ENCODE results near the gene MAGI2. TPM values are rescaled to one million over a fixed set of nuclear protein-coding genes. Genes with fewer than 3 reads are reported as not detected.

Gene MAGI2
- total RNA-seq, 1 donor from 2014 or later, result 64.2 TPM

DNA sequence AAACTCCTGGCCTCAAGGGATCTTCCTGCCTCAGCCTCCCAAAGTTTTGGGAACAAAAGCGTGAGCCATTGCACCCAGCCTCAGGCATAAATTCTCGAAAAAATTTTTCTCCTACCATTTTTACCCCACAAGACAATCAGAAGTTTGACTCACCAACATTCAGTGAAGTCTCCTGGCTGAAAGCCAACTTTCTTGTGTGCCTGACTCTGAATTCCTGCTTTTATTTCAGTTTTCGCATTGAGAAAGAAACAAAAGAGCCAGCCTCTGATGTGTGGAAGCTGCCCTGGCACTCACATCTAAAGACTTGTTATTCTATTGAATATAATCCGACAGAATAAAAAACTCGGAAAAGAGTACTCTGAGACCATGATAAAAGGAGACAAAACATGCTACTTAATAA, 402.9 kb downstream of the MAGI2 start:
- Mint-ChIP-seq H3K4me1 (ENCODE audit: low read depth, unreplicated experiment) (no peaks in the 10 kb centered on the region), H3K27me3 (ENCODE audit: unreplicated experiment) (peaks cover 3% of the 10 kb centered on the region), H3K4me3 (ENCODE audit: unreplicated experiment) (no peak overlapping the region), H3K36me3 (ENCODE audit: unreplicated experiment) (no peaks in the 10 kb centered on the region), H3K9me3 (ENCODE audit: unreplicated experiment) (peaks cover under 1% of the 10 kb centered on the region), H3K27ac (ENCODE audit: unreplicated experiment) (no peak overlapping the region)
- no peak for DNase-seq
- TF ChIP-seq, protein P1, sequence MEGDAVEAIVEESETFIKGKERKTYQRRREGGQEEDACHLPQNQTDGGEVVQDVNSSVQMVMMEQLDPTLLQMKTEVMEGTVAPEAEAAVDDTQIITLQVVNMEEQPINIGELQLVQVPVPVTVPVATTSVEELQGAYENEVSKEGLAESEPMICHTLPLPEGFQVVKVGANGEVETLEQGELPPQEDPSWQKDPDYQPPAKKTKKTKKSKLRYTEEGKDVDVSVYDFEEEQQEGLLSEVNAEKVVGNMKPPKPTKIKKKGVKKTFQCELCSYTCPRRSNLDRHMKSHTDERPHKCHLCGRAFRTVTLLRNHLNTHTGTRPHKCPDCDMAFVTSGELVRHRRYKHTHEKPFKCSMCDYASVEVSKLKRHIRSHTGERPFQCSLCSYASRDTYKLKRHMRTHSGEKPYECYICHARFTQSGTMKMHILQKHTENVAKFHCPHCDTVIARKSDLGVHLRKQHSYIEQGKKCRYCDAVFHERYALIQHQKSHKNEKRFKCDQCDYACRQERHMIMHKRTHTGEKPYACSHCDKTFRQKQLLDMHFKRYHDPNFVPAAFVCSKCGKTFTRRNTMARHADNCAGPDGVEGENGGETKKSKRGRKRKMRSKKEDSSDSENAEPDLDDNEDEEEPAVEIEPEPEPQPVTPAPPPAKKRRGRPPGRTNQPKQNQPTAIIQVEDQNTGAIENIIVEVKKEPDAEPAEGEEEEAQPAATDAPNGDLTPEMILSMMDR (IDR thresholded peaks at IDR 0.05; ENCODE audit: partially characterized antibody, unreplicated experiment), result no peak

DNA sequence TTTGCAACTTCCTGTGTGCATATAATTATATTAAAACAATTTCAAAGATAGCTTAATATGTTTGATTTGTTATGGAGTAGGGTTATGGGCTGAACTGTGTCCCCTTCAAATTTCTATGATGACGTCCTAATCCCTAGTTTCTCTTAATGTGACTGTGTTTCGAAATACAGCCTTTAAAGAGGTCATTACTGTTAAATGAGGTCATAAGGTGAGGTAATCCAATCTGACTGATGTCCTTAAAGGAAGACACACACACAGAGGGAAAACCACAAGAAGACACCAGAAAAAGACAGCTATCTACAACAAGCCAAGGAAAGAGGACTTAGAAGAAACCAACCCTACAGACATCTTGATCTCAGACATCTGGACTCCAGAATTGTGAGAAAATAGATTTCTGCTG, 407.4 kb downstream of the MAGI2 start:
- Mint-ChIP-seq H3K27ac (ENCODE audit: unreplicated experiment) (no peak overlapping the region), H3K27me3 (ENCODE audit: unreplicated experiment) (peaks cover 2% of the 10 kb centered on the region), H3K4me1 (ENCODE audit: low read depth, unreplicated experiment) (no peaks in the 10 kb centered on the region), H3K9me3 (ENCODE audit: unreplicated experiment) (peaks cover 2% of the 10 kb centered on the region), H3K4me3 (ENCODE audit: unreplicated experiment) (no peak overlapping the region), H3K36me3 (ENCODE audit: unreplicated experiment) (no peaks in the 10 kb centered on the region)
- TF ChIP-seq, protein P1 (IDR thresholded peaks at IDR 0.05; ENCODE audit: partially characterized antibody, unreplicated experiment), result no peak
- no peak for DNase-seq

DNA sequence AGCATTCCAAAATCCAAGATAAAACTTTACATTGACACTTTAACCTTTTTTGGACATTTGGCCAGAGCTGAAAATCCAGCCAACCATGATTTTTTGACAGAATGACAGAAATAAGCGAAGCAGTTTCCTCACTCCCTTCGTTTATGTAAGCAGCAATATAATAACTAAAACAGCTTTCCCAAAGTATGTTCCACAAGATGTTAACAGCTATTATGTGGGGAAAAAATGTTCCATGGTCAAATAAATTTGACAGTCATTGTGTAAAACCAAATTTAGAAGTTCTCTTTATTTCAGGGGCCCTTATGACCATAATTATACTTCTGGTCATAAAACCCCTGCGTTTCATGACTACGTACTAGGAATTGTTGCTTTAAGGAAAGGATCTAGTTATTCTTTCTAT, 416.5 kb downstream of the MAGI2 start:
- no peaks in the 10 kb centered on the region for H3K36me3 Mint-ChIP-seq (ENCODE audit: unreplicated experiment)
- TF ChIP-seq, protein P1 (IDR thresholded peaks at IDR 0.05; ENCODE audit: partially characterized antibody, unreplicated experiment), result no peak
- H3K9me3 Mint-ChIP-seq (ENCODE audit: unreplicated experiment), result no peaks in the 10 kb centered on the region
- no peaks in the 10 kb centered on the region for H3K27me3 Mint-ChIP-seq (ENCODE audit: unreplicated experiment)
- no peak for DNase-seq
- H3K4me3 Mint-ChIP-seq (ENCODE audit: unreplicated experiment), result no peak overlapping the region
- H3K27ac Mint-ChIP-seq (ENCODE audit: unreplicated experiment), result no peak overlapping the region
- no peaks in the 10 kb centered on the region for H3K4me1 Mint-ChIP-seq (ENCODE audit: low read depth, unreplicated experiment)

DNA sequence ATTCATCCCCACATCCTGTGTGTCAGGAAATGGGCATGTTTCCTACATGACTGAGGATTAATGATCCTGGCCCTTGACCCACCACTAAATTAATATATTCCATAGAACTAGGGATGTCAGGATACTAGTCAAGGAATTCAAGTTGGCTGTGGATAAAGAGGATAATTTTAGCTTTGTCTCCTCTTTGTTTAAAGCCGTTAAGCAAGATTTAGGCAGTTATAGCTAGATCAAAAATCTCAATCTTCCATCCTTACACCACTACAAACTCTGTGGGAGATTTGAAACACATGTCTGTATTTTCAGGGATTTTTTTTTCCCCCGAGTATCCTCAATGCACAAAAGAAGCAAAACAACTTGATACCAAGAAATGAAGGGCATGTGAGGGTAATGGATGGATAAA, 417.1 kb downstream of the MAGI2 start:
- no peaks in the 10 kb centered on the region for H3K9me3 Mint-ChIP-seq (ENCODE audit: unreplicated experiment)
- no peaks in the 10 kb centered on the region for H3K4me1 Mint-ChIP-seq (ENCODE audit: low read depth, unreplicated experiment)
- H3K27me3 Mint-ChIP-seq (ENCODE audit: unreplicated experiment), result no peaks in the 10 kb centered on the region
- DNase-seq, result no peak
- TF ChIP-seq, protein P1 (IDR thresholded peaks at IDR 0.05; ENCODE audit: partially characterized antibody, unreplicated experiment), result no peak
- no peak overlapping the region for H3K4me3 Mint-ChIP-seq (ENCODE audit: unreplicated experiment)
- H3K27ac Mint-ChIP-seq (ENCODE audit: unreplicated experiment), result no peak overlapping the region
- no peaks in the 10 kb centered on the region for H3K36me3 Mint-ChIP-seq (ENCODE audit: unreplicated experiment)

DNA sequence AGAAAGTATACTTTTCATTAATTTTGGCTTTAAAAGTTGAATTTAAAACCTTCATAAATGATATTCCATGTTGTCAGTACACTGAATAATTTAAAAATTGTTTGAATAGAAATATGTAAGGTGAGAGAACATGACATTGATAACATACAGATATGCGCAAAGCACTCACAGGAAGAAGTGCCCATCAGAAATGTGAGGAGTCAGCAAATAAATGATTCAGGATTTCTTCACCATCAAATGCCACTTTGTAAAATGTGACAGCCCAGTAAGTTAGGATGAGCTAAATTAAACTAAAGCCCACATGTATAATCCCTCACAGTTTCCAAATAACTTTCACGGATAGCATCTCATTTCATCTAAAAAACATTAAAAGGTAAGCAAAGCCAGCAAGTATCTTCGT, 417.6 kb downstream of the MAGI2 start:
- TF ChIP-seq, protein P1 (IDR thresholded peaks at IDR 0.05; ENCODE audit: partially characterized antibody, unreplicated experiment), result no peak
- no peak overlapping the region for H3K27ac Mint-ChIP-seq (ENCODE audit: unreplicated experiment)
- no peaks in the 10 kb centered on the region for H3K27me3 Mint-ChIP-seq (ENCODE audit: unreplicated experiment)
- no peak for DNase-seq
- no peaks in the 10 kb centered on the region for H3K9me3 Mint-ChIP-seq (ENCODE audit: unreplicated experiment)
- H3K36me3 Mint-ChIP-seq (ENCODE audit: unreplicated experiment), result no peaks in the 10 kb centered on the region
- no peaks in the 10 kb centered on the region for H3K4me1 Mint-ChIP-seq (ENCODE audit: low read depth, unreplicated experiment)
- no peak overlapping the region for H3K4me3 Mint-ChIP-seq (ENCODE audit: unreplicated experiment)

All from glutamatergic neuron (in vitro differentiated cells).